Neutrophil (primary cell): ENCODE measurements around the gene HOXB5.

ENCODE experiments used
- H3K27ac ChIP-seq: fragments of 200-600 bp; sonication (generic); 2 replicates; pipeline ENCODE4 v1.5.1; 2016; ENCODE audit warnings: mild to moderate bottlenecking, moderate library complexity
- H3K27me3 ChIP-seq: fragments of 200-600 bp; sonication (generic); 2 replicates; pipeline ENCODE4 v1.6.0; 2016; ENCODE audit warnings: mild to moderate bottlenecking
- H3K36me3 ChIP-seq: fragments of 200-600 bp; sonication (generic); 2 replicates; pipeline ENCODE4 v1.5.1; 2017
- H3K4me1 ChIP-seq, 2 experiments: fragments of 200-600 bp in 1 of 2; sonication (generic) in 1 of 2; 1 replicate in 1 of 2; 2 replicates in 1 of 2; pipeline versions ENCODE4 v1.5.1 to v1.6.1; 2013 to 2016; ENCODE audit warnings: low read depth in 1 of 2, low read length in 1 of 2, mild to moderate bottlenecking in 1 of 2, moderate library complexity in 1 of 2; ENCODE audit not compliant: control insufficient read depth in 1 of 2, insufficient read depth in 1 of 2
- H3K4me3 ChIP-seq, 2 experiments: fragments of 200-600 bp in 1 of 2; sonication (generic) in 1 of 2; 1 replicate in 1 of 2; 2 replicates in 1 of 2; pipeline ENCODE4 v1.5.1; 2013 to 2016; ENCODE audit warnings: low read depth in 1 of 2, low read length in 1 of 2, mild to moderate bottlenecking in 1 of 2, moderate library complexity in 1 of 2
- H3K9me3 ChIP-seq: fragments of 200-600 bp; sonication (generic); 2 replicates; pipeline ENCODE4 v1.5.1; 2016
- TF ChIP-seq, protein P1 (sequence below): fragments of 200-600 bp; sonication (generic); IDR thresholded peaks from 2 replicates; pipeline ENCODE4 v1.5.1; 2016; ENCODE audit warnings: antibody characterized with exemption

The HOXB5 gene

DNA sequence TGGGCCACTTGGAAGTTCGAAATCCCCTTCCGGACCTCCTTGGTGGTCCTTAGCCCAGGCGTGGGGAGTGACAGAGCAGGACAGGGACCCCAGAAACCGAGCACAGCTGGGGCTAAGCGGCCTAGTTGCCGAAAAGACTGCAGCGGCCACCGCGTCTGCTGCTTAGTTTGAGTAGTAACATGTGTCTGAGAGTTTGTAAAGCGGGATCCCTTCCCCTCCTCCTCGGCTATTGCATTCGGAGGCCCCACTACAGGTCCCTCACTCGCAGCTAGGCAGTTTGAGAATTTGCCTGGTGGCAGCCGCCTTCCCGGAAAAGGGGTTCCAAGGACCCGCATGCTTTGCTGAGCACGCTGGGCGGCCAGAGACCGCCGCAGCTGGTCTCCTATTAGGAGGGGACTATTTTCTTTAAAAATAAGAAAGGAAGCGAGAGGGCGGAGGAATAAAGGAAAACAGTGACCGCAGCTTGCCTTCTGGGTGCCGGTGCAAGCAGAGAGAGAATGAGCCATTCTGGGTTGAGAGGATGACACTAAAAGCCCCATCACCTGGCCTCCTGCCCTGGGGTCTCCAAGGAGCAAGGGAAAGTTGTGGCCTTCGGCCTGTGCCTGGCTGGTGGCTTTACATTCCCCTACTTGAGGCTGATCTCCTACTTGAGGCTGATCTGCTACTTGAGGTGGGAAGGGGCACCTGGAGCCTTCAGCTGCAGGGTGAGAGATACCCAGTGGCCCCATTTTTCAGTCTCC, 1.1 kb upstream of the HOXB5 start:
- Histone ChIP-seq H3K9me3 (no peaks in the 10 kb centered on the region), H3K27me3 (peaks cover 100% of the 10 kb centered on the region), H3K36me3 (no peaks in the 10 kb centered on the region), H3K27ac (no peak overlapping the region), H3K4me1 (peaks cover 6 to 20% of the 10 kb centered on the region in 2 experiments), H3K4me3 (no peak overlapping the region)
- TF ChIP-seq, protein P1, sequence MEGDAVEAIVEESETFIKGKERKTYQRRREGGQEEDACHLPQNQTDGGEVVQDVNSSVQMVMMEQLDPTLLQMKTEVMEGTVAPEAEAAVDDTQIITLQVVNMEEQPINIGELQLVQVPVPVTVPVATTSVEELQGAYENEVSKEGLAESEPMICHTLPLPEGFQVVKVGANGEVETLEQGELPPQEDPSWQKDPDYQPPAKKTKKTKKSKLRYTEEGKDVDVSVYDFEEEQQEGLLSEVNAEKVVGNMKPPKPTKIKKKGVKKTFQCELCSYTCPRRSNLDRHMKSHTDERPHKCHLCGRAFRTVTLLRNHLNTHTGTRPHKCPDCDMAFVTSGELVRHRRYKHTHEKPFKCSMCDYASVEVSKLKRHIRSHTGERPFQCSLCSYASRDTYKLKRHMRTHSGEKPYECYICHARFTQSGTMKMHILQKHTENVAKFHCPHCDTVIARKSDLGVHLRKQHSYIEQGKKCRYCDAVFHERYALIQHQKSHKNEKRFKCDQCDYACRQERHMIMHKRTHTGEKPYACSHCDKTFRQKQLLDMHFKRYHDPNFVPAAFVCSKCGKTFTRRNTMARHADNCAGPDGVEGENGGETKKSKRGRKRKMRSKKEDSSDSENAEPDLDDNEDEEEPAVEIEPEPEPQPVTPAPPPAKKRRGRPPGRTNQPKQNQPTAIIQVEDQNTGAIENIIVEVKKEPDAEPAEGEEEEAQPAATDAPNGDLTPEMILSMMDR: no peak

DNA sequence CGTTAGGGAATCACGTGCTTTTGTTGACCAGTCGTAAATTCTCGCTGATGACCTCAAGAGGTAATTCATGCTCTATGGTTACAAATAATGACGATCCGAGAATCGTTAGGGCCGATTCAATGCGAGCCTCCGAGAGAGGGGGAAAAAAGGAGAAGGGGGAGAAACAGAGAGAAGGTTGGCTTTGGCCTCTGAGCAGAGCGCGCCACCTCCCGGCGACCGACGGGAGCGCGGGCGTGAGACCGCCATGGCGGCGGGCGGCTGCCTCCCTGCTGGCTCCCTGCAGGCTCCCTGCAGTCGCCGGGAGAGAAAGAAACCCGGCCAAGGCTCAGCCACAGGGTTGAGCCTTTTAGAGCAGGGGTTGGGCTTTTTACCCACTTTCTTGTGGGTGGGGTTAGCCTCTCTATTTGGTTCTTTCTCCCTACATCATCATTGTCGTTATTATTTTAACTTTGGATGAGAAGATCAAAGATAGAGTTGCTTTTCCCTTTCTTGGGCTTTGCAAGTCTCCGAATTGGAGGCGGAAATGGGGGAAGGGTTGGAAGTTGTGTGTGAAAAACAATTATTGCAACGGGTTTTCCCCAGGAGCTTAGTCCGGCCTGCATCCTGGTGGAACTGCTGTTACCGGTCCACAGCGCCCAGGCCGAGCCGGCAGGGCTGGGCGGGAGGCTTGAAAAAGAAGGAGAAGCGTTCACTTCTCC, 410 bp upstream of the HOXB5 start:
- H3K9me3 ChIP-seq: no peaks in the 10 kb centered on the region
- no peak overlapping the region for H3K4me3 ChIP-seq

DNA sequence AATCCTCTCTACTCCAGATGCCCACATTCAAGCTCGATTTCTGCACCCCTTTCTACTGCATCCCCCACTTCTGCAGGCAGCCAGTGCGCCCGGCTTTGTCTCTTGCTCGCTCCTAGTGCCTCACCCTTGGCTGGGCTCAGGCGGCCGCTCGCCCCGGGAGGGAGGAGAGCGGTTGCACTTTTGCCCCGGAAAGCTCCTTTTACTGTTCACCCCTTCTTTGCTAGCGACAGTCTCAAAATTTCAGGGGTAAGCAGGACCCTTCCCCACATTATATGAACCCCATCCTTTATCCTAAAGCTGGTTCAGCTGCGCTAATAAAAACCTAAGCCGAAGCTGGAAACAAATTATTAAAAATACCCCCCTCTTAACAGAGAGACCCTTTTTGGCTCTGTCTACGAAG, 1.0 kb downstream of the HOXB5 start:
- Histone ChIP-seq H3K27me3 (peaks cover 100% of the 10 kb centered on the region), H3K4me1 (peaks cover 6 to 15% of the 10 kb centered on the region in 2 experiments)

More for the DNA sequence above, 410 bp upstream of the HOXB5 start:
- H3K27me3 ChIP-seq: peaks cover 100% of the 10 kb centered on the region
- peaks cover 6 to 20% of the 10 kb centered on the region in 2 experiments for H3K4me1 ChIP-seq
- TF ChIP-seq, protein P1: no peak
- no peak overlapping the region for H3K27ac ChIP-seq
- H3K36me3 ChIP-seq: no peaks in the 10 kb centered on the region

DNA sequence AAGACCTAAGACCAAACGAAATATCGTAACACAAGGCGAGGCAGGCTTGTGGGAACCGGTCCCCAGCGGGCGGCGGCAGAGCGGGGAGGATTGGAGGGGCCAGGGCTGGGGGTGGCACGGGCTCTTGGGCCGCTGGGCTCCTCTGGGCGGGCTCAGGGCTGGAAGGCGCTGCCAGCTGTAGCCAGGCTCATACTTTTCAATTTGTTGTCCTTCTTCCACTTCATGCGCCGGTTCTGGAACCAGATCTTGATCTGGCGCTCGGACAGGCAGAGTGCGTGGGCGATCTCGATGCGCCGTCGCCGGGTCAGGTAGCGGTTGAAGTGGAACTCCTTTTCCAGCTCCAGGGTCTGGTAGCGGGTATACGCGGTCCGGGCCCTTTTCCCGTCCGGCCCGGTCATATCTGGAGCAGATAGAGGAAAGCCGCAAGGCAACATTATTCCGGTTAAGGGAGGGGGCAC, 1.5 kb downstream of the HOXB5 start:
- Histone ChIP-seq H3K9me3 (no peaks in the 10 kb centered on the region), H3K4me1 (peaks cover 3 to 13% of the 10 kb centered on the region in 2 experiments), H3K36me3 (no peaks in the 10 kb centered on the region), H3K4me3 (no peak overlapping the region), H3K27ac (no peak overlapping the region), H3K27me3 (peaks cover 100% of the 10 kb centered on the region)
- TF ChIP-seq, protein P1: no peak

More for the DNA sequence above, 1.0 kb downstream of the HOXB5 start:
- no peak overlapping the region for H3K27ac ChIP-seq
- H3K36me3 ChIP-seq: no peaks in the 10 kb centered on the region
- H3K9me3 ChIP-seq: no peaks in the 10 kb centered on the region
- no peak overlapping the region for H3K4me3 ChIP-seq
- TF ChIP-seq, protein P1: no peak

DNA sequence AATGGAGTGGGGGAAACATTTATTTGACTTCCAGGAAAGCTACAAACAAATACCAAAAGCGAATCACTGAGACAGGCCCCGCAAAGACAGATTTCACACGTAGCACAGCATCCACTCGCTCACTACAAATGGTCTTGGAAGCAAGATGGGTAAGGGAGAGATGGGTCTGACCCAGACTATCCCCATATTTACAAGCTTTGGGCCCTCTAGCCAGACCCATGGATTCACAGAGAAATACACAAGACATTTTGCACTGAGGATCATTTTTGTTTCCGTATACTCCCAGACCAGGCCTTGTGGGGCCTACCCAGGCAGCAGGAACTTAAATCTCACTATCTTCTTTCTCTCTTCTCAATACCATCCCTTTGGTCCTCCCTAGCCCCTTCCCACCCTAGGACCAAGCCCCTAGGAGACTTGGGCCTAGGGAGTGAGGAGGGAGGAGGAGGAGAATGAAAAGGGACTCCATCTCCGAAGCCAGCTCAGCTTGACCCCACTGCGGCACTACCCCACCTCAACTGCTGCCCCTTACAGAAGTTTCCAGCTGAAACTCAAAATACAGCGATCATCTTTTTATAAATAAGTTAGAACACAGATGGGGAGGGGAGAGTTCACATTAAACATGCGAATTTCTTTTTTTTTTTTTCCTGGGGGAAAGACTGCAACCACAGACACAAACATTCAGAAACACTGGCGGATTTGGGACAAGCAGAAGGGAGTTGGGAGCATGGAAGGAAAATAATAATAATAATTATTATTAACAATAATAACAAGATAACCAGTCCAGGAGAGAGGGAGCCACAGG, 2.1 kb downstream of the HOXB5 start:
- TF ChIP-seq, protein P1: no peak
- no peak overlapping the region for H3K4me3 ChIP-seq
- no peaks in the 10 kb centered on the region for H3K9me3 ChIP-seq
- peaks cover 100% of the 10 kb centered on the region for H3K27me3 ChIP-seq
- H3K4me1 ChIP-seq: peaks cover 5 to 14% of the 10 kb centered on the region in 2 experiments
- H3K27ac ChIP-seq: no peak overlapping the region
- no peaks in the 10 kb centered on the region for H3K36me3 ChIP-seq
